ENCODE measurements around the gene FNDC1.

Gene FNDC1

GRCh38 chr6:159212525-159213280 is 43.5 kb downstream of the FNDC1 start:
- Histone ChIP-seq H3K9ac (ENCODE audit: low read length) (no peak overlapping the region), H3K4me1 (ENCODE audit: insufficient read depth, low read length, severe bottlenecking) (peaks cover 1% of the 10 kb centered on the region), H3K79me2 (ENCODE audit: insufficient read depth, low read length) (no peaks in the 10 kb centered on the region), H3K4me2 (ENCODE audit: low read length) (no peak overlapping the region), H3K27me3 (ENCODE audit: insufficient read depth, low read length) (peaks cover 13% of the 10 kb centered on the region; the same call in 1 of the 2 replicates), H3F3A (ENCODE audit: insufficient read depth, low read length) (no peaks in the 10 kb centered on the region), H2AFZ (ENCODE audit: low read length) (no peak overlapping the region), H3K9me2 (ENCODE audit: low read depth, low read length) (no peaks in the 10 kb centered on the region), H4K20me1 (ENCODE audit: insufficient read depth, low read length) (no peaks in the 10 kb centered on the region), H3K27ac (ENCODE audit: low read depth, low read length, poor library complexity, severe bottlenecking) (no peak overlapping the region), H3K36me3 (ENCODE audit: insufficient read depth, low read length) (no peaks in the 10 kb centered on the region), H3K4me3 (ENCODE audit: low read depth, low read length, poor library complexity, severe bottlenecking) (no peak overlapping the region), H3K9me3 (ENCODE audit: low read length) (no peaks in the 10 kb centered on the region)
- TF ChIP-seq, protein P1, sequence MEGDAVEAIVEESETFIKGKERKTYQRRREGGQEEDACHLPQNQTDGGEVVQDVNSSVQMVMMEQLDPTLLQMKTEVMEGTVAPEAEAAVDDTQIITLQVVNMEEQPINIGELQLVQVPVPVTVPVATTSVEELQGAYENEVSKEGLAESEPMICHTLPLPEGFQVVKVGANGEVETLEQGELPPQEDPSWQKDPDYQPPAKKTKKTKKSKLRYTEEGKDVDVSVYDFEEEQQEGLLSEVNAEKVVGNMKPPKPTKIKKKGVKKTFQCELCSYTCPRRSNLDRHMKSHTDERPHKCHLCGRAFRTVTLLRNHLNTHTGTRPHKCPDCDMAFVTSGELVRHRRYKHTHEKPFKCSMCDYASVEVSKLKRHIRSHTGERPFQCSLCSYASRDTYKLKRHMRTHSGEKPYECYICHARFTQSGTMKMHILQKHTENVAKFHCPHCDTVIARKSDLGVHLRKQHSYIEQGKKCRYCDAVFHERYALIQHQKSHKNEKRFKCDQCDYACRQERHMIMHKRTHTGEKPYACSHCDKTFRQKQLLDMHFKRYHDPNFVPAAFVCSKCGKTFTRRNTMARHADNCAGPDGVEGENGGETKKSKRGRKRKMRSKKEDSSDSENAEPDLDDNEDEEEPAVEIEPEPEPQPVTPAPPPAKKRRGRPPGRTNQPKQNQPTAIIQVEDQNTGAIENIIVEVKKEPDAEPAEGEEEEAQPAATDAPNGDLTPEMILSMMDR (IDR thresholded peaks at IDR 0.05; ENCODE audit: low read length) = no peak
- no peak for TF ChIP-seq EZH2 (IDR thresholded peaks at IDR 0.05; ENCODE audit: borderline replicate concordance, low read length)

- H3K79me2 ChIP-seq (ENCODE audit: insufficient read depth, low read length) = no peaks in the 10 kb centered on the region
- no peak overlapping the region for H3K27ac ChIP-seq (ENCODE audit: low read depth, low read length, poor library complexity, severe bottlenecking)
- no peak overlapping the region for H3K9ac ChIP-seq (ENCODE audit: low read length)
- H3F3A ChIP-seq (ENCODE audit: insufficient read depth, low read length) = no peaks in the 10 kb centered on the region
- no peak overlapping the region for H3K4me2 ChIP-seq (ENCODE audit: low read length)
- H3K9me3 ChIP-seq (ENCODE audit: low read length) = no peaks in the 10 kb centered on the region
- no peaks in the 10 kb centered on the region for H3K9me2 ChIP-seq (ENCODE audit: low read depth, low read length)
- peaks cover 3% of the 10 kb centered on the region for H3K4me1 ChIP-seq (ENCODE audit: insufficient read depth, low read length, severe bottlenecking)
- TF ChIP-seq, protein P1 (IDR thresholded peaks at IDR 0.05; ENCODE audit: low read length) = no peak
- TF ChIP-seq EZH2 (IDR thresholded peaks at IDR 0.05; ENCODE audit: borderline replicate concordance, low read length) = no peak
- no peaks in the 10 kb centered on the region for H4K20me1 ChIP-seq (ENCODE audit: insufficient read depth, low read length)
- H3K36me3 ChIP-seq (ENCODE audit: insufficient read depth, low read length) = no peaks in the 10 kb centered on the region
- H2AFZ ChIP-seq (ENCODE audit: low read length) = no peak overlapping the region
- H3K27me3 ChIP-seq (ENCODE audit: insufficient read depth, low read length) = peaks cover 13% of the 10 kb centered on the region; the same call in 1 of the 2 replicates
- H3K4me3 ChIP-seq (ENCODE audit: low read depth, low read length, poor library complexity, severe bottlenecking) = no peak overlapping the region
These were observed 44.2 kb downstream of the FNDC1 start for GRCh38 chr6:159213405-159213804.

GRCh38 chr6:159214281-159214680 is 45.1 kb downstream of the FNDC1 start:
- Histone ChIP-seq H4K20me1 (ENCODE audit: insufficient read depth, low read length) (no peaks in the 10 kb centered on the region), H3K36me3 (ENCODE audit: insufficient read depth, low read length) (no peaks in the 10 kb centered on the region), H3K4me2 (ENCODE audit: low read length) (no peak overlapping the region), H2AFZ (ENCODE audit: low read length) (no peak overlapping the region), H3F3A (ENCODE audit: insufficient read depth, low read length) (no peaks in the 10 kb centered on the region), H3K9ac (ENCODE audit: low read length) (no peak overlapping the region), H3K4me1 (ENCODE audit: insufficient read depth, low read length, severe bottlenecking) (peaks cover 3% of the 10 kb centered on the region), H3K27me3 (ENCODE audit: insufficient read depth, low read length) (peaks cover 13% of the 10 kb centered on the region; the same call in 1 of the 2 replicates), H3K79me2 (ENCODE audit: insufficient read depth, low read length) (no peaks in the 10 kb centered on the region), H3K27ac (ENCODE audit: low read depth, low read length, poor library complexity, severe bottlenecking) (no peak overlapping the region), H3K4me3 (ENCODE audit: low read depth, low read length, poor library complexity, severe bottlenecking) (no peak overlapping the region), H3K9me2 (ENCODE audit: low read depth, low read length) (no peaks in the 10 kb centered on the region), H3K9me3 (ENCODE audit: low read length) (no peaks in the 10 kb centered on the region)
- TF ChIP-seq, protein P1 (IDR thresholded peaks at IDR 0.05; ENCODE audit: low read length) = no peak
- no peak for TF ChIP-seq EZH2 (IDR thresholded peaks at IDR 0.05; ENCODE audit: borderline replicate concordance, low read length)
